Caco-2 (cell line): ENCODE results near the gene GRK1. TPM values are rescaled to one million over a fixed set of nuclear protein-coding genes. Genes with fewer than 3 reads are reported as not detected.
"Not testable (repeated sequence)": the region's sequence is repeated elsewhere in the genome, so short reads cannot be mapped to it uniquely, and the experiment has no call there.

Source experiments
- BruUV-seq: library from RNA; stranded (reverse); fragments of 400-500 nt; replicated peaks from 2 replicates; lab custom pipeline; 2021; lab: Mats Ljungman, UMichigan
- CTCF ChIA-PET: fragments of 300-600 bp; sonication (Branson Sonifier 250); formaldehyde crosslinking; loops from one replicate; lab custom pipeline; 2022; ENCODE audit warnings: antibody characterized with exemption; lab: Charles Lee
- POLR2A ChIA-PET: fragments of 300-600 bp; sonication (Branson Sonifier 250); formaldehyde crosslinking; loops from one replicate; lab custom pipeline; 2022; ENCODE audit warnings: antibody characterized with exemption; lab: Charles Lee
- DNase-seq, 2 experiments: peaks; one replicate each; pipeline versions ENCODE4 v3.0.0 to v3.0.0-alpha.2; 2020 to 2022
- H3K27me3 ChIP-seq: replicated peaks from 2 replicates; pipeline ENCODE4 v1.6.0; 2011; ENCODE audit warnings: low read length; ENCODE audit not compliant: control insufficient read depth, insufficient read depth
- H3K36me3 ChIP-seq: 2 replicates; pipeline ENCODE4 v1.5.1; 2011; ENCODE audit warnings: low read length; ENCODE audit not compliant: control insufficient read depth, insufficient read depth
- H3K4me1 ChIP-seq: fragments of 250-450 bp; sonication (Bioruptor Pico); 2 replicates; pipeline ENCODE4 v1.5.1; 2020; ENCODE audit warnings: mild to moderate bottlenecking
- H3K4me3 ChIP-seq: 2 replicates; pipeline ENCODE4 v1.5.1; 2011; ENCODE audit warnings: low read depth, mild to moderate bottlenecking, control low read depth, low read length
- H3K9me3 ChIP-seq: fragments of 250-450 bp; sonication (Bioruptor Pico); 2 replicates; pipeline ENCODE4 v1.5.1; 2020; ENCODE audit warnings: mild to moderate bottlenecking, moderate library complexity
- H3K27ac Mint-ChIP-seq: one replicate; pipeline ENCODE4 v1.8.0; 2022; ENCODE audit warnings: mixed read lengths; ENCODE audit not compliant: unreplicated experiment
- H3K27me3 Mint-ChIP-seq: one replicate; pipeline ENCODE4 v1.8.0; 2022; ENCODE audit warnings: mixed read lengths; ENCODE audit not compliant: insufficient read depth, unreplicated experiment
- H3K36me3 Mint-ChIP-seq: one replicate; pipeline ENCODE4 v1.8.0; 2022; ENCODE audit warnings: mild to moderate bottlenecking, mixed read lengths; ENCODE audit not compliant: insufficient read depth, unreplicated experiment
- H3K4me1 Mint-ChIP-seq: one replicate; pipeline ENCODE4 v1.8.0; 2022; ENCODE audit warnings: low read depth, mixed read lengths; ENCODE audit not compliant: unreplicated experiment
- H3K4me3 Mint-ChIP-seq: one replicate; pipeline ENCODE4 v1.8.0; 2022; ENCODE audit warnings: mild to moderate bottlenecking, moderate library complexity, mixed read lengths; ENCODE audit not compliant: unreplicated experiment
- H3K9me3 Mint-ChIP-seq: one replicate; pipeline ENCODE4 v1.8.0; 2022; ENCODE audit warnings: mixed read lengths; ENCODE audit not compliant: unreplicated experiment
- intact Hi-C: fragments of 100-400 bp; cut with micrococcal nuclease; formaldehyde crosslinking; loops from one replicate; pipeline ENCODE4 v1.10.0; 2022; ENCODE audit not compliant: unreplicated experiment
- total RNA-seq: library from RNA; stranded (reverse); gene quantifications from 2 replicates; pipeline ENCODE4 v1.2.3, GENCODE V29; 2022
- TF ChIP-seq, protein P1 (sequence below), 2 experiments: fragments of 200-600 bp in 1 of 2; IDR thresholded peaks; 1 replicate in 1 of 2; 2 replicates in 1 of 2; pipeline versions ENCODE4 v1.5.1 to v1.8.0; 2011 to 2022; ENCODE audit warnings: antibody characterized with exemption in 1 of 2, control low read depth in 1 of 2, inconsistent platforms in 1 of 2, low read depth in 1 of 2, low read length in 1 of 2, mild to moderate bottlenecking in 1 of 2, moderate library complexity in 1 of 2; ENCODE audit not compliant: insufficient read depth in 1 of 2, severe bottlenecking in 1 of 2, unreplicated experiment in 1 of 2

The GRK1 gene
- total RNA-seq, 1 experiment from 2014 or later, result not detected

GRCh38 chr13:113724780-113725315 lies 57.8 kb downstream of the GRK1 start:
- H3K4me3 Mint-ChIP-seq, result peak overlapping the region; percentile 71
- Histone ChIP-seq H3K4me3 (peak overlapping the region; percentile 55), H3K27me3 (no peaks in the 10 kb centered on the region), H3K36me3 (no peaks in the 10 kb centered on the region), H3K4me1 (peaks cover 11% of the 10 kb centered on the region), H3K9me3 (peaks cover 11% of the 10 kb centered on the region)
- DNase-seq, result peak; percentile 86 to 91
- TF ChIP-seq, protein P1, sequence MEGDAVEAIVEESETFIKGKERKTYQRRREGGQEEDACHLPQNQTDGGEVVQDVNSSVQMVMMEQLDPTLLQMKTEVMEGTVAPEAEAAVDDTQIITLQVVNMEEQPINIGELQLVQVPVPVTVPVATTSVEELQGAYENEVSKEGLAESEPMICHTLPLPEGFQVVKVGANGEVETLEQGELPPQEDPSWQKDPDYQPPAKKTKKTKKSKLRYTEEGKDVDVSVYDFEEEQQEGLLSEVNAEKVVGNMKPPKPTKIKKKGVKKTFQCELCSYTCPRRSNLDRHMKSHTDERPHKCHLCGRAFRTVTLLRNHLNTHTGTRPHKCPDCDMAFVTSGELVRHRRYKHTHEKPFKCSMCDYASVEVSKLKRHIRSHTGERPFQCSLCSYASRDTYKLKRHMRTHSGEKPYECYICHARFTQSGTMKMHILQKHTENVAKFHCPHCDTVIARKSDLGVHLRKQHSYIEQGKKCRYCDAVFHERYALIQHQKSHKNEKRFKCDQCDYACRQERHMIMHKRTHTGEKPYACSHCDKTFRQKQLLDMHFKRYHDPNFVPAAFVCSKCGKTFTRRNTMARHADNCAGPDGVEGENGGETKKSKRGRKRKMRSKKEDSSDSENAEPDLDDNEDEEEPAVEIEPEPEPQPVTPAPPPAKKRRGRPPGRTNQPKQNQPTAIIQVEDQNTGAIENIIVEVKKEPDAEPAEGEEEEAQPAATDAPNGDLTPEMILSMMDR (IDR thresholded peaks at IDR 0.05; ENCODE audit: insufficient read depth in 1 of 2, low read depth in 1 of 2, low read length in 1 of 2, severe bottlenecking in 1 of 2, unreplicated experiment in 1 of 2), result peak; percentile 89 to 92
- BruUV-seq, result no TSS peak
- POLR2A ChIA-PET, result no interaction called here
- no peaks in the 10 kb centered on the region for H3K4me1 Mint-ChIP-seq
- peak overlapping the region; percentile 77 for H3K27ac Mint-ChIP-seq
- peaks cover 3% of the 10 kb centered on the region for H3K27me3 Mint-ChIP-seq
- CTCF ChIA-PET, result interaction anchor here (0.6 to 1.0 kb wide), 6 partner anchors 17 to 501 kb away, joined by 3 read pairs; partner anchors contain the start of gene GRK1
- no peaks in the 10 kb centered on the region for H3K9me3 Mint-ChIP-seq
- intact Hi-C loops, result no loop called here
- peaks cover 15% of the 10 kb centered on the region for H3K36me3 Mint-ChIP-seq

GRCh38 chr13:113725329-113726105 lies 58.5 kb downstream of the GRK1 start:
- peaks cover 11% of the 10 kb centered on the region for H3K9me3 ChIP-seq
- CTCF ChIA-PET, result interaction anchor here (1.0 kb wide), 1 partner anchor 17 kb away, joined by 3 read pairs; no protein-coding TSS in a partner anchor
- POLR2A ChIA-PET, BruUV-seq, intact Hi-C loops, H3K27me3 ChIP-seq, H3K27me3 Mint-ChIP-seq, H3K9me3 Mint-ChIP-seq, H3K4me1 Mint-ChIP-seq, H3K36me3 ChIP-seq: not testable (repeated sequence)
- H3K27ac Mint-ChIP-seq, result peak overlapping the region; percentile 77
- DNase-seq, result peak in 1 of 2 experiments; percentile 48
- peak overlapping the region; percentile 55 for H3K4me3 ChIP-seq
- peaks cover 19% of the 10 kb centered on the region for H3K36me3 Mint-ChIP-seq
- H3K4me1 ChIP-seq, result peaks cover 11% of the 10 kb centered on the region
- H3K4me3 Mint-ChIP-seq, result peak overlapping the region; percentile 71

GRCh38 chr13:113726106-113726821 lies 59.2 kb downstream of the GRK1 start:
- Histone ChIP-seq H3K4me3 (peak overlapping the region; percentile 35), H3K4me1 (peaks cover 11% of the 10 kb centered on the region), H3K9me3 (peaks cover 11% of the 10 kb centered on the region)
- peak overlapping the region; percentile 50 for H3K4me3 Mint-ChIP-seq
- H3K36me3 ChIP-seq, H3K27me3 ChIP-seq, H3K4me1 Mint-ChIP-seq, H3K9me3 Mint-ChIP-seq, BruUV-seq, intact Hi-C loops, H3K27me3 Mint-ChIP-seq, POLR2A ChIA-PET, H3K27ac Mint-ChIP-seq, CTCF ChIA-PET: not testable (repeated sequence)
- H3K36me3 Mint-ChIP-seq, result peaks cover 21% of the 10 kb centered on the region
- DNase-seq, result peak in 1 of 2 experiments; percentile 26
